HG02970 (cell line): ENCODE measurements around the gene DNAJB4.
"Not testable (repeated sequence)": the region's sequence is repeated elsewhere in the genome, so short reads cannot be mapped to it uniquely, and the experiment has no call there.

Experiments used
- ATAC-seq: cut with Tn5 transposase; IDR thresholded peaks from one replicate; pipeline ENCODE4 v1.9.1; 2021; ENCODE audit warnings: mild to moderate bottlenecking, moderate library complexity, moderate number of reproducible peaks; ENCODE audit not compliant: unreplicated experiment, low FRiP score

Gene DNAJB4

GRCh38 chr1:78004719-78005447, at the start of gene DNAJB4:
Gene DNAJB4, plus strand, starts transcription at chr1:78004939. Its CDS starts 172 bp downstream, at chr1:78005111.
- ATAC-seq = peak; percentile 97

- no peak for ATAC-seq
Observed at GRCh38 chr1:77955709-77956108, 49.0 kb upstream of the DNAJB4 start.

- no peak for ATAC-seq
Observed at GRCh38 chr1:77956464-77956863, 48.3 kb upstream of the DNAJB4 start.

GRCh38 chr1:77958391-77958790, 46.3 kb upstream of the DNAJB4 start:
- ATAC-seq = no peak

- no peak for ATAC-seq
Observed at GRCh38 chr1:77958850-77959249, 45.9 kb upstream of the DNAJB4 start.

GRCh38 chr1:77961392-77961791, 43.3 kb upstream of the DNAJB4 start:
- no peak for ATAC-seq

GRCh38 chr1:77966291-77966690, 38.4 kb upstream of the DNAJB4 start:
- ATAC-seq = no peak

- ATAC-seq = no peak
Observed at GRCh38 chr1:77970192-77970591, 34.5 kb upstream of the DNAJB4 start.

GRCh38 chr1:77972080-77972479, 32.7 kb upstream of the DNAJB4 start:
- ATAC-seq = no peak

GRCh38 chr1:77975386-77975785, 29.4 kb upstream of the DNAJB4 start:
- no peak for ATAC-seq

GRCh38 chr1:77975907-77976306, 28.8 kb upstream of the DNAJB4 start:
- ATAC-seq = no peak

- ATAC-seq = no peak
Observed at GRCh38 chr1:77976433-77977076, 28.2 kb upstream of the DNAJB4 start.

- no peak for ATAC-seq
Observed at GRCh38 chr1:77977989-77978292, 26.8 kb upstream of the DNAJB4 start.

GRCh38 chr1:77978293-77978968, 26.3 kb upstream of the DNAJB4 start:
- peak; percentile 61 for ATAC-seq

- peak; percentile 74 for ATAC-seq
Observed at GRCh38 chr1:77978969-77979876, 25.5 kb upstream of the DNAJB4 start, which contains the start of gene FUBP1. Gene FUBP1, minus strand, starts transcription at chr1:77979072. Its CDS starts 68 bp downstream, at chr1:77979004.

- not testable (repeated sequence) for ATAC-seq
Observed at GRCh38 chr1:77983352-77983996, 21.3 kb upstream of the DNAJB4 start.

- ATAC-seq = no peak
Observed at GRCh38 chr1:77983997-77984355, 20.8 kb upstream of the DNAJB4 start.

GRCh38 chr1:77984629-77985028, 20.1 kb upstream of the DNAJB4 start:
- ATAC-seq = no peak

GRCh38 chr1:77986810-77987209, 17.9 kb upstream of the DNAJB4 start:
- no peak for ATAC-seq

GRCh38 chr1:77987919-77988318, 16.8 kb upstream of the DNAJB4 start:
- ATAC-seq = no peak
